ENCODE data around the gene LAG3.

GRCh38 chr12:6819106-6820030 is 47.0 kb downstream of the LAG3 start:
- TF ChIP-seq RAD21 (IDR thresholded peaks at IDR 0.05; ENCODE audit: low read depth) (no peak), EGR1 (IDR thresholded peaks at IDR 0.05) (no peak)

Data from Ishikawa (cell line).